GM12878 (cell line): ENCODE data around the gene ACTR1A. TPM values are rescaled to one million over a fixed set of nuclear protein-coding genes. Genes with fewer than 3 reads are reported as not detected.
A peak's percentile ranks its signal among the peaks of the same experiment; 100 is the strongest.

Experiments used
- ATF2 ChIP-seq: IDR thresholded peaks from 2 replicates; pipeline ENCODE4 v1.6.1; 2012; ENCODE audit warnings: low read length, inconsistent platforms
- ATF3 ChIP-seq: IDR thresholded peaks from 2 replicates; pipeline ENCODE4 v1.6.1; 2011; ENCODE audit warnings: low read depth, mild to moderate bottlenecking, low read length, moderate library complexity, borderline replicate concordance; ENCODE audit errors: extremely low read depth
- BMI1 ChIP-seq: fragments of 450-650 bp; IDR thresholded peaks from 2 replicates; pipeline ENCODE4 v1.6.1; 2016; ENCODE audit warnings: mild to moderate bottlenecking, moderate library complexity, borderline replicate concordance
- CBX5 ChIP-seq: sonication (generic); IDR thresholded peaks from 2 replicates; pipeline ENCODE4 v1.6.1; 2016; ENCODE audit warnings: low read depth, moderate library complexity, mild to moderate bottlenecking, inconsistent platforms
- CEBPB ChIP-seq, 2 experiments: fragments of 150-350 bp in 1 of 2; IDR thresholded peaks; 2 replicates each; pipeline ENCODE4 v1.6.1; 2012 to 2014; ENCODE audit warnings: low read depth in 2 of 2, low read length in 2 of 2, borderline replicate concordance in 1 of 2, inconsistent platforms in 1 of 2
- ETV6 ChIP-seq, 2 experiments: fragments of 450-650 bp in 1 of 2; IDR thresholded peaks in 1 of 2; conservative IDR thresholded peaks in 1 of 2; 2 replicates each; pipeline ENCODE4 v1.6.1; 2014; ENCODE audit warnings: antibody characterized with exemption in 1 of 2, borderline replicate concordance in 1 of 2, low read depth in 1 of 2, mild to moderate bottlenecking in 1 of 2, moderate library complexity in 1 of 2
- HCFC1 ChIP-seq: fragments of 150-350 bp; IDR thresholded peaks from 2 replicates; pipeline ENCODE4 v1.6.1; 2014; ENCODE audit warnings: low read length
- JUNB ChIP-seq: IDR thresholded peaks from 2 replicates; pipeline ENCODE4 v1.6.1; 2016; ENCODE audit warnings: antibody characterized with exemption, mild to moderate bottlenecking
- KLF5 ChIP-seq: fragments of 450-650 bp; IDR thresholded peaks from 2 replicates; pipeline ENCODE4 v1.6.1; 2014; ENCODE audit warnings: mild to moderate bottlenecking; ENCODE audit not compliant: partially characterized antibody
- MYB ChIP-seq: fragments of 150-350 bp; IDR thresholded peaks from 2 replicates; pipeline ENCODE4 v1.6.1; 2014; ENCODE audit warnings: mild to moderate bottlenecking, low read depth, low read length, borderline replicate concordance
- NBN ChIP-seq: fragments of 450-650 bp; IDR thresholded peaks from 2 replicates; pipeline ENCODE4 v1.6.1; 2016
- NFYB ChIP-seq: IDR thresholded peaks from 2 replicates; pipeline ENCODE4 v1.6.1; 2011; ENCODE audit warnings: low read depth, mild to moderate bottlenecking, low read length, improper control_type of control experiment, moderate library complexity; ENCODE audit not compliant: insufficient read depth
- NRF1 ChIP-seq: conservative IDR thresholded peaks from 2 replicates; pipeline ENCODE4 v1.6.1; 2011; ENCODE audit warnings: mild to moderate bottlenecking, low read depth, low read length, improper control_type of control experiment
- PAX5 ChIP-seq: IDR thresholded peaks from 2 replicates; pipeline ENCODE4 v1.6.1; 2011; ENCODE audit warnings: low read depth, low read length, borderline replicate concordance
- POLR2AphosphoS2 ChIP-seq: IDR thresholded peaks from 2 replicates; pipeline ENCODE4 v1.6.1; 2011; ENCODE audit warnings: low read depth, mild to moderate bottlenecking, low read length, improper control_type of control experiment, moderate library complexity
- RELB ChIP-seq: fragments of 450-650 bp; IDR thresholded peaks from 2 replicates; pipeline ENCODE4 v1.6.1; 2017; ENCODE audit warnings: low read depth, mild to moderate bottlenecking, moderate library complexity
- SIN3A ChIP-seq: IDR thresholded peaks from 2 replicates; pipeline ENCODE4 v1.6.1; 2012; ENCODE audit warnings: low read depth, low read length, improper control_type of control experiment
- SKIL ChIP-seq: fragments of 450-650 bp; IDR thresholded peaks from 2 replicates; pipeline ENCODE4 v1.6.1; 2017; ENCODE audit warnings: mild to moderate bottlenecking, low read depth, inconsistent platforms; ENCODE audit not compliant: poor library complexity, severe bottlenecking
- SUPT20H ChIP-seq: IDR thresholded peaks from 2 replicates; pipeline ENCODE4 v1.6.1; 2011; ENCODE audit warnings: low read depth, mild to moderate bottlenecking, low read length, moderate library complexity, borderline replicate concordance; ENCODE audit not compliant: control insufficient read depth
- SUZ12 ChIP-seq: fragments of 200-600 bp; sonication (generic); IDR thresholded peaks from one replicate; pipeline ENCODE4 v1.6.1; 2018; ENCODE audit warnings: antibody characterized with exemption, mild to moderate bottlenecking; ENCODE audit not compliant: unreplicated experiment
- TAF1 ChIP-seq: IDR thresholded peaks from 2 replicates; pipeline ENCODE4 v1.6.1; 2011; ENCODE audit warnings: mild to moderate bottlenecking, low read depth, low read length, borderline replicate concordance
- TCF12 ChIP-seq: IDR thresholded peaks from 2 replicates; pipeline ENCODE4 v1.6.1; 2011; ENCODE audit warnings: low read depth, mild to moderate bottlenecking, low read length
- TCF3 ChIP-seq: IDR thresholded peaks from 2 replicates; pipeline ENCODE4 v1.6.1; 2012; ENCODE audit warnings: low read depth, mild to moderate bottlenecking, low read length, borderline replicate concordance; ENCODE audit not compliant: insufficient read depth
- ZNF384 ChIP-seq: IDR thresholded peaks from 2 replicates; pipeline ENCODE4 v1.6.1; 2012; ENCODE audit warnings: low read depth, mild to moderate bottlenecking, low read length, improper control_type of control experiment, borderline replicate concordance
- polyA plus RNA-seq, 11 experiments: library from polyadenylated mRNA; depleted of rRNA in 4 of 11; unstranded in 6 of 11; stranded (reverse) in 5 of 11; fragments of >200 nt; fragmentation: Nextera tagmentation in 4 of 11; fragmentation: Illumina TruSeq in 1 of 11; extraction: Ambion mirVana in 4 of 11; extraction: Trizol in 1 of 11; gene quantifications; 1 replicate in 1 of 11; 2 replicates in 10 of 11; pipeline versions ENCODE4 v1.2.1 to v1.2.3, GENCODE V29; 2011 to 2016; ENCODE audit warnings: inconsistent platforms in 2 of 11, missing spikeins in 2 of 11, low read depth in 1 of 11
- total RNA-seq, 4 experiments: library from RNA; depleted of rRNA in 3 of 4; stranded (reverse); fragments of >200 nt in 3 of 4; fragmentation: Illumina TruSeq in 1 of 4; extraction: Trizol in 1 of 4; gene quantifications; 2 replicates each; pipeline versions ENCODE4 v1.2.1 to v1.2.3, GENCODE V29; 2013 to 2021

Gene ACTR1A
- total and polyA plus RNA-seq, 10 of the 15 experiments (the other 5 are each of a cell fraction or from before 2014, with no cell fraction given): 43.0 to 110 (median 78.9) TPM

- TF ChIP-seq CBX5 (no peak), ATF3 (no peak), SIN3A (no peak; the same call in 1 of the 2 replicates), NBN (peak; percentile 7; the same call in 1 of the 2 replicates), NRF1 (peak; percentile 76), ATF2 (no peak), SUPT20H (no peak), SUZ12 (no peak), PAX5 (no peak), TAF1 (peak; percentile 95), RELB (no peak), ZNF384 (no peak), JUNB (no peak), KLF5 (no peak), CEBPB (IDR thresholded peaks at IDR 0.05; ENCODE audit: borderline replicate concordance in 1 of 2, low read depth in 2 of 2, low read length in 2 of 2) (no peak), ETV6 (conservative IDR thresholded peaks at IDR 0.05 in 1 of 2, IDR thresholded peaks at IDR 0.05 in 1 of 2; ENCODE audit: borderline replicate concordance in 1 of 2, low read depth in 1 of 2) (no peak), HCFC1 (no peak), BMI1 (no peak), SKIL (no peak), MYB (no peak), TCF12 (no peak), TCF3 (no peak), POLR2AphosphoS2 (0 out of 2 replicates have a peak, but pooled peaks have one; percentile 56), NFYB (peak; percentile 67; the same call in 1 of the 2 replicates)
Observed at GRCh38 chr10:102503264-102504178, 1.0 kb upstream of the ACTR1A start, which contains the start of gene SUFU (continued).
